ENCODE data around the gene MICAL2.

MICAL2 gene

GRCh38 chr11:12215181-12215593 is 104.8 kb downstream of the MICAL2 start:
- H3K4me3 ChIP-seq (ENCODE audit: low read depth in 1 of 2, low read length in 2 of 2): no peak overlapping the region
- H3K4me1 ChIP-seq (ENCODE audit: insufficient read depth, low read length): peaks cover 62% of the 10 kb centered on the region
- H3K36me3 ChIP-seq (ENCODE audit: insufficient read depth, low read length): peaks cover 25% of the 10 kb centered on the region
- no peak overlapping the region for H3K9ac ChIP-seq (ENCODE audit: low read length)
- H3K27ac ChIP-seq (ENCODE audit: low read depth, low read length): peak overlapping the region; percentile 29
- H3K9me3 ChIP-seq (ENCODE audit: low read length): no peaks in the 10 kb centered on the region
- H3K27me3 ChIP-seq (ENCODE audit: control insufficient read depth in 1 of 2, insufficient read depth in 2 of 2, low read length in 2 of 2): no peaks in the 10 kb centered on the region

GRCh38 chr11:12216041-12216451 is 105.7 kb downstream of the MICAL2 start:
- Histone ChIP-seq H3K36me3 (ENCODE audit: insufficient read depth, low read length) (peaks cover 22% of the 10 kb centered on the region), H3K27me3 (ENCODE audit: control insufficient read depth in 1 of 2, insufficient read depth in 2 of 2, low read length in 2 of 2) (no peaks in the 10 kb centered on the region), H3K9ac (ENCODE audit: low read length) (no peak overlapping the region), H3K4me1 (ENCODE audit: insufficient read depth, low read length) (peaks cover 70% of the 10 kb centered on the region), H3K27ac (ENCODE audit: low read depth, low read length) (no peak overlapping the region), H3K9me3 (ENCODE audit: low read length) (no peaks in the 10 kb centered on the region), H3K4me3 (ENCODE audit: low read depth in 1 of 2, low read length in 2 of 2) (no peak overlapping the region)

GRCh38 chr11:12216671-12217374 is 106.4 kb downstream of the MICAL2 start:
- Histone ChIP-seq H3K9me3 (ENCODE audit: low read length) (no peaks in the 10 kb centered on the region), H3K27ac (ENCODE audit: low read depth, low read length) (peak overlapping the region; percentile 8), H3K4me1 (ENCODE audit: insufficient read depth, low read length) (peaks cover 78% of the 10 kb centered on the region), H3K36me3 (ENCODE audit: insufficient read depth, low read length) (peaks cover 23% of the 10 kb centered on the region), H3K27me3 (ENCODE audit: control insufficient read depth in 1 of 2, insufficient read depth in 2 of 2, low read length in 2 of 2) (no peaks in the 10 kb centered on the region), H3K4me3 (ENCODE audit: low read depth in 1 of 2, low read length in 2 of 2) (no peak overlapping the region), H3K9ac (ENCODE audit: low read length) (no peak overlapping the region)

- peaks cover 84% of the 10 kb centered on the region for H3K4me1 ChIP-seq (ENCODE audit: insufficient read depth, low read length)
- no peak overlapping the region for H3K27ac ChIP-seq (ENCODE audit: low read depth, low read length)
- H3K4me3 ChIP-seq (ENCODE audit: low read depth in 1 of 2, low read length in 2 of 2): no peak overlapping the region
- H3K27me3 ChIP-seq (ENCODE audit: control insufficient read depth in 1 of 2, insufficient read depth in 2 of 2, low read length in 2 of 2): no peaks in the 10 kb centered on the region
- peaks cover 33% of the 10 kb centered on the region for H3K36me3 ChIP-seq (ENCODE audit: insufficient read depth, low read length)
- H3K9ac ChIP-seq (ENCODE audit: low read length): no peak overlapping the region
- no peaks in the 10 kb centered on the region for H3K9me3 ChIP-seq (ENCODE audit: low read length)
These were observed 107.5 kb downstream of the MICAL2 start for GRCh38 chr11:12217879-12218278.

GRCh38 chr11:12218909-12219308 is 108.5 kb downstream of the MICAL2 start:
- peaks cover 42% of the 10 kb centered on the region for H3K36me3 ChIP-seq (ENCODE audit: insufficient read depth, low read length)
- no peak overlapping the region for H3K4me3 ChIP-seq (ENCODE audit: low read depth in 1 of 2, low read length in 2 of 2)
- no peaks in the 10 kb centered on the region for H3K9me3 ChIP-seq (ENCODE audit: low read length)
- H3K27ac ChIP-seq (ENCODE audit: low read depth, low read length): peak overlapping the region; percentile 86
- no peaks in the 10 kb centered on the region for H3K27me3 ChIP-seq (ENCODE audit: control insufficient read depth in 1 of 2, insufficient read depth in 2 of 2, low read length in 2 of 2)
- no peak overlapping the region for H3K9ac ChIP-seq (ENCODE audit: low read length)
- peaks cover 75% of the 10 kb centered on the region for H3K4me1 ChIP-seq (ENCODE audit: insufficient read depth, low read length)

GRCh38 chr11:12219757-12220156 is 109.4 kb downstream of the MICAL2 start:
- Histone ChIP-seq H3K4me1 (ENCODE audit: insufficient read depth, low read length) (peaks cover 78% of the 10 kb centered on the region), H3K4me3 (ENCODE audit: low read depth in 1 of 2, low read length in 2 of 2) (peak overlapping the region in 1 of 2 donors; percentile 26), H3K9ac (ENCODE audit: low read length) (no peak overlapping the region), H3K9me3 (ENCODE audit: low read length) (no peaks in the 10 kb centered on the region), H3K36me3 (ENCODE audit: insufficient read depth, low read length) (peaks cover 42% of the 10 kb centered on the region), H3K27ac (ENCODE audit: low read depth, low read length) (peak overlapping the region; percentile 86), H3K27me3 (ENCODE audit: control insufficient read depth in 1 of 2, insufficient read depth in 2 of 2, low read length in 2 of 2) (no peaks in the 10 kb centered on the region)

GRCh38 chr11:12220305-12220704 is 109.9 kb downstream of the MICAL2 start:
- Histone ChIP-seq H3K9me3 (ENCODE audit: low read length) (no peaks in the 10 kb centered on the region), H3K4me1 (ENCODE audit: insufficient read depth, low read length) (peaks cover 77% of the 10 kb centered on the region), H3K9ac (ENCODE audit: low read length) (no peak overlapping the region), H3K27me3 (ENCODE audit: control insufficient read depth in 1 of 2, insufficient read depth in 2 of 2, low read length in 2 of 2) (no peaks in the 10 kb centered on the region), H3K36me3 (ENCODE audit: insufficient read depth, low read length) (peaks cover 42% of the 10 kb centered on the region), H3K27ac (ENCODE audit: low read depth, low read length) (peak overlapping the region; percentile 86), H3K4me3 (ENCODE audit: low read depth in 1 of 2, low read length in 2 of 2) (peak overlapping the region in 1 of 2 donors; percentile 26)

- Histone ChIP-seq H3K4me1 (ENCODE audit: insufficient read depth, low read length) (peaks cover 69% of the 10 kb centered on the region), H3K4me3 (ENCODE audit: low read depth in 1 of 2, low read length in 2 of 2) (peak overlapping the region in 1 of 2 donors; percentile 26), H3K27me3 (ENCODE audit: control insufficient read depth in 1 of 2, insufficient read depth in 2 of 2, low read length in 2 of 2) (no peaks in the 10 kb centered on the region), H3K9me3 (ENCODE audit: low read length) (no peaks in the 10 kb centered on the region), H3K9ac (ENCODE audit: low read length) (no peak overlapping the region), H3K27ac (ENCODE audit: low read depth, low read length) (peak overlapping the region; percentile 86), H3K36me3 (ENCODE audit: insufficient read depth, low read length) (peaks cover 42% of the 10 kb centered on the region)
These were observed 110.7 kb downstream of the MICAL2 start for GRCh38 chr11:12221051-12221535.

GRCh38 chr11:12222055-12222792 is 111.8 kb downstream of the MICAL2 start:
- peak overlapping the region; percentile 86 for H3K27ac ChIP-seq (ENCODE audit: low read depth, low read length)
- no peak overlapping the region for H3K4me3 ChIP-seq (ENCODE audit: low read depth in 1 of 2, low read length in 2 of 2)
- no peaks in the 10 kb centered on the region for H3K27me3 ChIP-seq (ENCODE audit: control insufficient read depth in 1 of 2, insufficient read depth in 2 of 2, low read length in 2 of 2)
- no peak overlapping the region for H3K9ac ChIP-seq (ENCODE audit: low read length)
- H3K9me3 ChIP-seq (ENCODE audit: low read length): no peaks in the 10 kb centered on the region
- peaks cover 58% of the 10 kb centered on the region for H3K4me1 ChIP-seq (ENCODE audit: insufficient read depth, low read length)
- H3K36me3 ChIP-seq (ENCODE audit: insufficient read depth, low read length): peaks cover 51% of the 10 kb centered on the region

GRCh38 chr11:12223771-12224536 is 113.6 kb downstream of the MICAL2 start:
- peaks cover 63% of the 10 kb centered on the region for H3K36me3 ChIP-seq (ENCODE audit: insufficient read depth, low read length)
- no peak overlapping the region for H3K27ac ChIP-seq (ENCODE audit: low read depth, low read length)
- H3K9ac ChIP-seq (ENCODE audit: low read length): no peak overlapping the region
- H3K4me3 ChIP-seq (ENCODE audit: low read depth in 1 of 2, low read length in 2 of 2): no peak overlapping the region
- no peaks in the 10 kb centered on the region for H3K27me3 ChIP-seq (ENCODE audit: control insufficient read depth in 1 of 2, insufficient read depth in 2 of 2, low read length in 2 of 2)
- peaks cover 41% of the 10 kb centered on the region for H3K4me1 ChIP-seq (ENCODE audit: insufficient read depth, low read length)
- H3K9me3 ChIP-seq (ENCODE audit: low read length): no peaks in the 10 kb centered on the region

GRCh38 chr11:12224537-12224893 is 114.1 kb downstream of the MICAL2 start:
- peaks cover 67% of the 10 kb centered on the region for H3K36me3 ChIP-seq (ENCODE audit: insufficient read depth, low read length)
- no peak overlapping the region for H3K4me3 ChIP-seq (ENCODE audit: low read depth in 1 of 2, low read length in 2 of 2)
- no peak overlapping the region for H3K9ac ChIP-seq (ENCODE audit: low read length)
- H3K9me3 ChIP-seq (ENCODE audit: low read length): no peaks in the 10 kb centered on the region
- no peak overlapping the region for H3K27ac ChIP-seq (ENCODE audit: low read depth, low read length)
- H3K4me1 ChIP-seq (ENCODE audit: insufficient read depth, low read length): peaks cover 36% of the 10 kb centered on the region
- H3K27me3 ChIP-seq (ENCODE audit: control insufficient read depth in 1 of 2, insufficient read depth in 2 of 2, low read length in 2 of 2): no peaks in the 10 kb centered on the region

Measured in muscle layer of colon (tissue), 2 donors.